Epithelial cell of esophagus (primary cell): ENCODE results near the gene PPM1L.
"Not testable (repeated sequence)": the region's sequence is repeated elsewhere in the genome, so short reads cannot be mapped to it uniquely, and the experiment has no call there.

Source experiments
- DNase-seq: peaks from one replicate; pipeline ENCODE4 v3.0.0; 2010; ENCODE audit warnings: low read depth
- H3K4me3 ChIP-seq: 2 replicates; pipeline ENCODE4 v1.5.1; 2011; ENCODE audit warnings: mild to moderate bottlenecking, low read length, control low read depth
- CTCF ChIP-seq: IDR thresholded peaks from 2 replicates; pipeline ENCODE4 v1.5.1; 2011; ENCODE audit warnings: low read depth, mild to moderate bottlenecking, low read length, control low read depth, inconsistent platforms; ENCODE audit not compliant: insufficient read depth; ENCODE audit errors: missing control alignments

PPM1L gene

GRCh38 chr3:160982491-160982890, 226.5 kb downstream of the PPM1L start:
- no peak for DNase-seq
- H3K4me3 ChIP-seq = no peak overlapping the region
- TF ChIP-seq CTCF = no peak

- H3K4me3 ChIP-seq = not testable (repeated sequence)
- peak; percentile 8 for DNase-seq
Observed at GRCh38 chr3:160983900-160984299, 227.9 kb downstream of the PPM1L start.

GRCh38 chr3:160986069-160986468, 230.0 kb downstream of the PPM1L start:
- H3K4me3 ChIP-seq = no peak overlapping the region
- no peak for DNase-seq
- TF ChIP-seq CTCF = no peak

- no peak for DNase-seq
- no peak for TF ChIP-seq CTCF
- no peak overlapping the region for H3K4me3 ChIP-seq
Observed at GRCh38 chr3:160987982-160988964, 232.2 kb downstream of the PPM1L start.

- no peak for DNase-seq
- H3K4me3 ChIP-seq = no peak overlapping the region
- TF ChIP-seq CTCF = no peak
Observed at GRCh38 chr3:160990446-160990845, 234.4 kb downstream of the PPM1L start.

GRCh38 chr3:160992712-160993111, 236.7 kb downstream of the PPM1L start:
- TF ChIP-seq CTCF = no peak

GRCh38 chr3:160996811-160997210, 240.8 kb downstream of the PPM1L start:
- TF ChIP-seq CTCF = no peak
- no peak for DNase-seq
- H3K4me3 ChIP-seq = no peak overlapping the region

More at GRCh38 chr3:160992712-160993111, 236.7 kb downstream of the PPM1L start:
- DNase-seq = no peak
- H3K4me3 ChIP-seq = no peak overlapping the region
